UCSD-AML1 (cell line): ENCODE results near the gene C19orf73.
"Not testable (repeated sequence)": the region's sequence is repeated elsewhere in the genome, so short reads cannot be mapped to it uniquely, and the experiment has no call there.

Experiments used
- DNase-seq: peaks from one replicate; lab custom pipeline; 2025; ENCODE audit not compliant: unreplicated experiment; lab: John Stamatoyannopoulos, UW

The C19orf73 gene

DNA sequence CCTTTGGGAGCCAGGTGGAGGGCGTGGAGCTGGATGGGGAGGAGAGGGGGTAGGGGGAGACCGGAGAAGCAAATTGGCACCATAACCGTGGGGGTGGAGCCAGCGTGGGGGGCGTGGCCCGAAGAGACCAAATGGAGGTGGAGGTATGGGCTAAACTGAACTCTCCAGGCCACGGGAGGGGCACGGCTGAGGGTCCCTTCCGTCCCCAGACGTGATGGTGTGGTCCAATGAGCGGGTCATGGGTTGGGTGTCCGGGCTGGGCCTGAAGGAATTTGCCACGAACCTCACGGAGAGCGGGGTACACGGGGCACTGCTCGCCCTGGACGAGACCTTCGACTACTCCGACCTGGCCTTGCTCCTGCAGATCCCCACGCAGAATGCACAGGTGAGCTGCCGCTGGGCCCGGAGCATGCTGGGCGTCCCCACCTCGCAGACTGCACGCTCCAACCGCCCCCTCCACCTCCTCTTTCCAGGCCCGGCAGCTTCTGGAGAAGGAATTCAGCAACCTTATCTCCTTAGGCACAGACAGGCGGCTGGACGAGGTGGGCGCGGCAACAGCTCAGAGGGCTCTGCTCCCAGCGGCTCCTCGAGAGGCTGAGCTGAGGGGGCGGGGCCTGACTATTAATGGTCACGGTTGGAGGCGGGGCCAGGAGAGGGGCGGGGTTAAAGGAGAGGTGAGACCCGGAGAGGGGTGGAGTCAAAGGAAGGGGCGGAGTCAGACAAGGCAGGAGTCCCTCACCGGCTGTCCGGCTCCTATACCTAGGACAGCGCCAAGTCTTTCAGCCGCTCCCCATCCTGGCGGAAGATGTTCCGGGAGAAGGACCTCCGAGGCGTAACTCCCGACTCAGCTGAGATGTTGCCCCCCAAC, 30.1 kb upstream of the C19orf73 start:
- peak; percentile 95 for DNase-seq

DNA sequence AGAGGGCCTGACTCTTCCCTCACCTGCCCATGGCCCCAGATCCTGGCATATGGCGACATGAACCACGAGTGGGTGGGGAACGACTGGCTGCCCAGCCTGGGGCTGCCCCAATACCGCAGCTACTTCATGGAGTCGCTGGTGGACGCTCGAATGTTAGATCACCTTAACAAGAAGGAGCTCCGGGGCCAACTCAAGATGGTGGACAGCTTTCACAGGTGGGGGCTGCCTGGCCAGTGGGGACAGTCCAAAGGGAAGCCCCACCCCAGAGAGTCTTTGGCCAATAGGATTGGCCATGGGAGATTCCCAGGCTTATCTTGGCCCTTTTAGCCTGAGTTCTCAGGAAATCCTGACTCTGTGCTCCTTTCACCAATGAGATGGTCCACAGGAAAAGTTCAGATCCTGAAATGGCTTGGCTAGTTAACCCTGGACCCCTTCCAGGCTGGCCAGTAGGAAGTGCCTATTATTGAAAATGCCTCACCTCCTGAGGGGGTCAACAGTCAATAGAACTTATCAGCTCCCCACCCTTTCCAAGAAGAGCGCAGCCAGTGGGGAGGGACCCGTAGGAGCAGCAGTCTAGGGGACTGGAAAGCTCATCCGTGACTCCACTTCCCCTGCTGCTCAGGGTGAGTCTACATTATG, 29.2 kb upstream of the C19orf73 start:
- DNase-seq: no peak

DNA sequence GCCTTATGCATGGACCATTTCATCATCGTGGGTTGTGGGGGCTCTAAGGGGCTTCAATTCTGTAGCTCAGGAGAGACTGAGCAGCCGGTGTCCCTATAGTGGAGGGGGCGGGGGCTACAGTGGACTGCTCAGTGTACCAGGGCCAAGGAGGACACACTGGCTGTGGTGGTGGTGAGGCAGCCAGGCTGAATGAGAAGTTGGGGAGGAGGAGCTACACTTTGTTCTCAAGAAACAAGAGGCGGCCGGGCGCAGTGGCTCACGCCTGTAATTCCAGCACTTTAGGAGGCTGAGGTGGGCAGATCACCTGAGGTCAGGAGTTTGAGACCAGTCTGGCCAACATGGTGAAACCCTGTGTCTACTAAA, 27.4 kb upstream of the C19orf73 start:
- not testable (repeated sequence) for DNase-seq

DNA sequence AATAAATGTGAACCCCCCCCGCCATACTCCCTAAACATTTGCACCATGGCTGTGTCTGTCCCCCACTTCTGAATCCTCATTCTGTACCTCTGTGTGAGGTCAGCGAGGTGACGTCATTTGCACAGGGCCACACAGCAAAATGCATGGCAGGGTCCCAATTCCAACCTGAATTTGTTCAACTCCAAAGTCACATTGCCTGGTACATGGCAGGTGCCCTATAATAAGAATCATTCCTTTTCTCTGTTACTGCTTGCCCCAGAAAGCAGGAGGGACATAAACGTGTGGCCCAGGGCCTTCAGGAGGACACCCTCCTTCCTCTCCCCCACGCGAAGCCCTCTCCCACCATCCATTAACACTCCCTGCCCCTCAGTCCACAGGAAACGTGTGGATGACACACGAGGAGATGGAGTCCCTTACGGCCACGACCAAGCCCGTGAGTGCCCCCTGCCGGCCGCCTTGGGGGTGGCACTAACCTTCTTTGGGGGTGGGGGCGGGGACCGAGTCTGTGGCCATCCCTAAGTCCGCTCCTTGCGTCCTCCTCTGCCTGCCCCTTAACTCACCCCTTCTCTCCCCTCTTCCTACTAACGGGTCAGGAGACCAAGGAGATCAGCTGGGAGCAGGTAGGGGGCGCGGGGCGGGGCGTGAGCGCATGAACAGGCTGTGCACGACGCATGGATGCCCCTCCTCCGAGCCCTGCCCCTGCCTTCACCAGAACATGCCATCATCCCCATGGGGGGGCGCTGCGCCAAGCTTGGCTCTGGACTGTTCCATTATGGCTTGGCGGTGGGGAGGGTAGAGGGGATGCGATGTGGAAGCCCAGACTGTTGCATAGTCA, 26.8 kb upstream of the C19orf73 start:
- peak; percentile 95 for DNase-seq

DNA sequence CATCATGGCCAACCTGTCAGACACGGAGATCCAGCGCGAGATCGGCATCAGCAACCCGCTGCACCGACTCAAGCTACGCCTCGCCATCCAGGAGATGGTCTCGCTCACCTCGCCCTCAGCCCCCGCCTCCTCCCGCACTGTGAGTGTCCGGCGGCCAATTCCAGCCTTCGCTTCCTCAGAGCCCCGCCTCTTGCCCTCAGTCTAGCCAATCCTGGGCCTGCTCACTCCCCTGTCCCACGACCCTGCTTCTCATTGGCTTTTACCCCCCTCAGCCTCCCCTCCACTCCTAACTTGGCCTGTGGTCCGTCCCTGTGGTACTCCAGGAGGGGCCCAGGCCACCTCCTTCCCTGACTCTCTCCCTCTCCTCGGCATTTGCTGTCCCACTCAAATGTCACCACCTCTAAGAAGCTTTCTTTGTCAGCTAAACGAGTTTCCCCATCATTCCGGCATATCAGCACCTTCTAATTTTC, 24.0 kb upstream of the C19orf73 start:
- no peak for DNase-seq

DNA sequence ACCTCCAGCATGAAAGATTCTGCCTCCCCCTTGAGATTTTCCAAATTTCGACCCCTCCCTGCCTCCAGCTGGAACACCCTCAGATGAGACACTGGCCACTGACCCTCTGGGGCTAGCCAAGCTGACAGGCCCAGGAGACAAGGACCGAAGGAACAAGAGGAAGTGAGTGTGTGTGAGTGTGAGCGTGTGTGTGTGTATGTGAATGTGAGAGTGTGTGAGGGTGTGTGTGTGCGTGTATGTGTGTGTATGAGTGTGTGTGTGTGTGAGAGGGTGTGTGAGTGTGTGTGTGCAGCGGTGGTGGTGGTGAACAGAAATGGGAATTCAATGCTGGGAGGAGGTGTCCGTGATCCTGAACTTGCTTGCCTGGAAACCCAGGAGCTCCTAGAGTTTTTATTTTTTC, 22.4 kb upstream of the C19orf73 start:
- DNase-seq: no peak

DNA sequence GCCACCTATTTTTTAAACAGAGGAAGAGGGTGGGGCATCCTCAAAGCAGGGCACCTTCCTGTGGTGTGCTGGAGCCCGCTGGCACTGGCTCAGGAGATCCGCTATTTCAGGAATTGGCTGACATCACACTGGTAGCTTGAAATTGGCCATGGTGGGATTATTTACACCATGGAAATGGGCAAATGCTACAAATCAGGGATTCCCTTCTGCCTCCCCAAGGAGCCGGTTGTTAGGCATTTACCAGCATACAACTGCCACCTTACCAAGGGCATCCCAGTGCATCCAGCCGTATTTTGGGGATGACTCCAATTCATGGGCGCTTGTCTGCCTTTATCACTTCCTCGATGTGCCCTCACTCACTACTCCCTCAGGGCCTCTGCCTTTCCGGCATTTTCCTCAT, 22.0 kb upstream of the C19orf73 start:
- DNase-seq: no peak

DNA sequence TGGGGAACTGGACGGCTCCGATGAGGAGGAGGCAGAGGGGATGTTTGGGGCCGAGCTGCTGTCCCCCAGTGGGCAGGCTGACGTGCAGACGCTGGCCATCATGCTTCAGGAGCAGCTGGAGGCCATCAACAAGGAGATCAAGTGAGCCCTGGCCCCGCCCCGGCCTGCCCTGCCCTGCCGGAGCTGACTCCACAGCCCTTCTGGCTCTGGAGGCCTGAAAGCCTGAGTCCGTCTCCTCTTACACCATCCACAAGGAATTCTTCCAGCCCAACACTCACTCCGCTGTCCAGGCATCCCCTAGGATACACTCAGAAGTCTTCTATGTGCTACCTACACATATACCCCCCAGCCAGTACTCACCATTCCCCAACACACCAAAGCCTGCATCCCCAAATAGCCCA, 17.8 kb upstream of the C19orf73 start:
- DNase-seq: no peak

DNA sequence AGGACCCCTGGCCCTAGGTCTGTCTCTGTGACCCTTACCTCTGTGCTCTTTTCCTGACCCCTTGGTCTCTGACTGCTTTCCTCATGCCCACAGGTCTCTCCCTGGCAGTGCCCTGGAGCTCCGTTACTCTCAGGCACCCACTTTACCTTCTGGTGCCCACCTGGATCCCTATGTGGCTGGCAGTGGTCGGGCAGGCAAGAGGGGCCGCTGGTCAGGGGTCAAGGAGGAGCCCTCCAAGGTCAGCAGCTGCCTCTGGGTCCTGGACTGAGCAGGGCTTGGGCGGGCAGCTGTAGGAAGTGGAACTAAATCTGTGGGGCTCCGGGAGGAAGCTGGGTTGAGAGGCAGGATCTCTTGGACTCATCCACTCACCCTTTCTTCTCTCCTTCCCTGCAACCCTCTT, 16.7 kb upstream of the C19orf73 start:
- no peak for DNase-seq

DNA sequence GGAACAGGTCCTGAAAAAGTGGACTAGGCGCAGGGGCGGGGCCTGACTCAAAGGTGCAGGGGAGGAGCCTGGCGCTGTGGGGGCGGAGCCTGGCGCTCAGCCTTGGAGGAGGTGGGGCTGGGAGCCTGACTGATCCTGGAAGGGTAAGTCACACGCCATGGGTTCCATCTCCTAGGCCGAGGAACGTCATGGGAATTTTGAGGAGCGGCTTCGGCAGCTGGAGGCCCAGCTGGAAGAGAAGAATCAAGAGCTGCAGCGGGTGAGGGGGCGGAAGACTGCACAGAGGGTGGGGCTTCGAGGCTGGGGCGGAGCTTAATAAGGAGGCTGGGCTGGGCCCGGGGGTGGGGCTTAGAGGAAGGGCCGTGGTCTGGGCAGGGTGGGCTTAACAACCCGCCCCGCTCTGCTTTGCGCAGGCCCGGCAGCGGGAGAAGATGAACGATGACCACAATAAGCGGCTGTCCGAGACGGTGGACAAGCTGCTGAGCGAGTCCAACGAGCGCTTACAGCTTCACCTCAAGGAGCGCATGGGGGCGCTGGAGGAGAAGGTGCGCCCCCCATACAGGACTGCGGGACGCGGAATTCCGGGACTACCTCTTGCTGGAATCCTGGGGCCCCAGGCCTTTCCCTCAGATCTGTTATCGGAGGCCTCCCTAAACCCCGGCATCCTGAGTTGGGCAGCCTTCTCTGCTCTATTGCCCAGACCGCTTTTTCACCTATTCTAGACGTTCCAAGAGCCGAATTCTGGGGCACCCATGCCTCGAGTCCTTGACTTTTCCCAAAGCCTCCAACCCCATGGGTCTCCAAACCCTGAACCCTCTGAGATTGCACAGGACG, 14.9 kb upstream of the C19orf73 start:
- no peak for DNase-seq

DNA sequence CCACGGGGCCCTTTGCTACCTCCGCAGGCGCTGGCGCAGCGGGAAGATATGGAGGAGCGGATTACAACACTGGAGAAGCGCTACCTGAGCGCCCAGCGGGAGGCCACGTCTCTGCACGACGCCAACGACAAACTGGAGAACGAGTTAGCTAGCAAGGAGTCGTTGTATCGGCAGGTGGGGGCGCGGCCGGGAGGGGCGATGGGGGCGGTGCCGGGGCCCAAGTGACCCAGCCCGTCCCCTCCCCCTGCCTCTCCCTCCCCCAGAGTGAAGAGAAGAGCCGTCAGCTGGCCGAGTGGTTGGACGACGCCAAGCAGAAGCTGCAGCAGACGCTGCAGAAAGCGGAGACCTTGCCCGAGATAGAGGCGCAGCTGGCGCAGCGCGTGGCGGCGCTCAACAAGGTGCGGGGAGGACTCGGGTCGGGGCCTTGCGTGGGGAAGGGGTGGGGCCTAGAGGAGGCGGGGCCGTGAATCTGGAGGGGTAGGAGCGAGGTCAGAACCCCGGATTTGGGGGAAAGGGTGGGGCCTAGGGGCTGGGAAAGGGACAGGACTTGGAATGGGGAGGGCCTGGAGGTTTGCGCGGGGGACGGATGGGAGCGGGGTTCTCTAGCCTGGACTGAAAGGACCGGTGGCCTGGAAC, 14.1 kb upstream of the C19orf73 start:
- no peak for DNase-seq

DNA sequence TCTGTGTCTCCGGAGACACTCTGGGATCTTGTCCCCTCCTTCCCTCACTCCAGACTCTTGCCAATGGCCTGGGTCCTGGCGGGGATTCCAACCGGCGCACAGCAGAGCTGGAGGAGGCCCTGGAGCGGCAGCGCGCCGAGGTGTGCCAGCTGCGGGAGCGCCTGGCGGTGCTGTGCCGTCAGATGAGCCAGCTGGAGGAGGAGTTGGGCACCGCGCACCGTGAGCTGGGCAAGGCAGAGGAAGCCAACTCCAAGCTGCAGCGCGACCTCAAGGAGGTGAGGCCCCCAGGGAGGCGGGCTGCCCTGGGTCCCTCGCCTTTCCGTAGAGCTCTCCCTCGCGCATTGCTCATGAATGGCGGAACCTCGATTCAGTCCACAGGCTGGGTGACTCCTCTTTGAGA, 11.4 kb upstream of the C19orf73 start:
- DNase-seq: no peak

DNA sequence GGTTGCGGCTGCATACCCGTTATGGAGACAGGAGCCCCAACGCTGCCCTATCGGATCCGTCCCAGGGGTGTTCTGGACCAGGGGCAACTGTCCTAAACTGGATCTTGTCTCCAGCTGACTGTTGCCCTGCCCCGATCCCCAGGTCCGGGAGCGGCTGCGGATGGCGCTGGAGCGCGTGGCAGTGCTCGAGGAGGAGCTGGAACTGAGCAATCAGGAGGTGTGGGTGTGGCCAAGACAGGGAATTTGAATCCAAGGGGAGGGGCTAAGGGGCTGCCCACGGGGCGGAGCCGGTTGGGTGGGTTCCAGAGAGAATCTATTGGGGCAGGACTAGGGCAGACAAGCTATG, 10.3 kb upstream of the C19orf73 start:
- no peak for DNase-seq

DNA sequence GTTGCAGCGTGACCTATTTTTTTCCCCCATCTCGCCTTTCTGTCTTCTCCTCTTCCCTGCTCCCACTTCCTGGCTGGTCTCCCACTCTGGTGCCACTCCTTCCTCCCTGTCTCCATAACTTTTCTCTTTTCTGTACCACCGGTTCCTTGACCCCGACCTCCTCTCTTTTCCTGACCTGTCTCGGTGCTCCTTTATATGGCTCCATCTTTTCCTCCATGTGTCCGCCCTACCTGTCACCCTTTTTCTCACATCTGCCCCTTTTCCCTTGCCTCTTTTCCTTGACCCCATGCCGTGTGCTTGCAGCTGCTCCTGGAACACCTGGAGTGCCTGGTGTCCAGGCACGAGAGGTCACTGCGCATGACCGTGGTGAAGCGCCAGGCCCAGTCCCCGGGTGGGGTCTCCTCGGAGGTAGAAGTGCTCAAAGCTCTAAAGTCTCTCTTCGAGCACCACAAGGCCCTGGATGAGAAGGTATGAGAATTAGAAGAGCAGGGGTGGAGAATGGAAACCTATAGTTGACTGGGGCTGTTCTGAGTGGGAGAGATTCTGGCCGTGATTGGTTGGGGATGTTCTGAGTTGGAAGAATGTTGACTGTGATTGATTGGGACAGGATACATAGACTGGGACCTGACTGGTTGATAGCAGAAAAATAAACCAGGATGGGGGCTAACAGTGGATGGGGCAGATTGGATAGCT, 9.7 kb upstream of the C19orf73 start:
- no peak for DNase-seq

DNA sequence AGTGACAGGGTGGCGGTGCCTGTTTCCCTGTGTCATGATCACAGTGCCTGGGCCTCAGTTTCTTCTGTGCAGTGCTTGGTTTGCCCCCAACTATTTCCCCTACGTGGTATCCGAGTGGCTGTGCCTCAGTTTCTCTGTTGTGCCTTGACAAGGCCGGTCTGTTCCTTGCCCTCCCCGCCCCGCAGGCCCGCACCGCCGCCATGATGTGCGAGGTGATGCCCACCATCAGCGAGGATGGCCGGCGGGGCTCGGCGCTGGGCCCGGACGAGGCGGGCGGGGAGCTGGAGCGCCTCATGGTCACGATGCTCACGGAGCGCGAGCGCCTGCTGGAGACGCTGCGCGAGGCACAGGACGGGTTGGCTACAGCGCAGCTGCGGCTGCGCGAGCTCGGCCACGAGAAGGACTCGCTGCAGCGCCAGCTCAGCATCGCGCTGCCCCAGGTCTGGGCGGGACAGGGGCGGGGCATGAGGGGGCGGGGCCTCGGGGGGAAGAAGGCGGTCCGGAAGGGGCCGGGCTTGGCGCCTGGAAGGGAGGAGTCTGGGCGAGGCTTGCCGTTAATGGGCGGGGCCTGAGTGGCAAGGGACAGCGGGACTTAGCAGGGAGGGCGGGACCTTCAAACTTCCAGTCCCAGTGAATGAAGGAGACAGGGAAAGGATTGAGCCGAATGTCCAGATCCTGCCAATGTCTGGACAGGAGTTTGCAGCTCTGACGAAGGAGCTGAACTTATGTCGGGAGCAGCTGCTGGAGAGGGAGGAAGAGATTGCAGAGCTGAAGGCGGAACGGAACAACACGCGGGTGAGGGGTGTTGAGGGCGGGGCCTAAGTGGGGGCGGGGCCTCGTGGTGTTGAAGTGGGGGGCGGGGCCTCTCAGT, 9.0 kb upstream of the C19orf73 start:
- peak; percentile 97 for DNase-seq

DNA sequence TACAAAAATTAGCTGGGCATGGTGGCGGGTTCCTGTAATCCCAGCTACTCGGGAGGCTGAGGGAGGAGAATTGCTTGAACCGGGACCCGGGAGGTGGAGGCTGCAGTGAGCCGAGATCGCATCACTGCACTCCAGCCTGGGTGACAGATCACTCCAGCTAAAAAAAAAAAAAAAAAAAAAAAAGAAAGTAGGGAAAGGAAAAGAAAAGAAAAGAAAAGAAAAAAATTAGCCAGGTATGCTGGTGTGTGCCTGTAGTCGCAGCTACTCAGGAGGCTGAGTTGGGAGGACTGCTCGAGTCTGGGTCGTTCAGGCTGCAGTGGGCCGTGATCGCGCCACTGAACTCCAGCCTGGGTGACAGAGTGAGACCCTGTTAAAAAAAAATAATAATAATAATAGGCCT, 8.3 kb upstream of the C19orf73 start:
- not testable (repeated sequence) for DNase-seq

DNA sequence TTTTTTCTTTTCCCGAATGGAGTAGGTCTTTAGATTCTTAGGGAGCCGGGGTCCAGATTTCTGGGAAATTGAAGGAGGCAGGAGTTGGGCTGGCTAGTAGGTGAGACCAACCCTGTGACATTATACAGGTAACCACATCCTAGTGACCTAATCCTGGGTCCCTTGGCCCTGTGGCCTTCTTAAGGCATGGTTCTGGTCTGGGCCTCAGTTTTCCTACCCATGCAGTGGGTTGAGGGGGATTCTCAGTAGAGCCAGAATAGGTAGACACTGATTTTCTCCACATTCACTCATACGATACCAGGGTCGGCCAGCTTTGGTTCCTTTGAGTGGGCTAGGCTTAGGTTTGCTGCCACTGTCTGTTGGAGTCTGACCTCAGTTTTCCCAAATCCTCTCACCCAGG, 7.6 kb upstream of the C19orf73 start:
- no peak for DNase-seq

DNA sequence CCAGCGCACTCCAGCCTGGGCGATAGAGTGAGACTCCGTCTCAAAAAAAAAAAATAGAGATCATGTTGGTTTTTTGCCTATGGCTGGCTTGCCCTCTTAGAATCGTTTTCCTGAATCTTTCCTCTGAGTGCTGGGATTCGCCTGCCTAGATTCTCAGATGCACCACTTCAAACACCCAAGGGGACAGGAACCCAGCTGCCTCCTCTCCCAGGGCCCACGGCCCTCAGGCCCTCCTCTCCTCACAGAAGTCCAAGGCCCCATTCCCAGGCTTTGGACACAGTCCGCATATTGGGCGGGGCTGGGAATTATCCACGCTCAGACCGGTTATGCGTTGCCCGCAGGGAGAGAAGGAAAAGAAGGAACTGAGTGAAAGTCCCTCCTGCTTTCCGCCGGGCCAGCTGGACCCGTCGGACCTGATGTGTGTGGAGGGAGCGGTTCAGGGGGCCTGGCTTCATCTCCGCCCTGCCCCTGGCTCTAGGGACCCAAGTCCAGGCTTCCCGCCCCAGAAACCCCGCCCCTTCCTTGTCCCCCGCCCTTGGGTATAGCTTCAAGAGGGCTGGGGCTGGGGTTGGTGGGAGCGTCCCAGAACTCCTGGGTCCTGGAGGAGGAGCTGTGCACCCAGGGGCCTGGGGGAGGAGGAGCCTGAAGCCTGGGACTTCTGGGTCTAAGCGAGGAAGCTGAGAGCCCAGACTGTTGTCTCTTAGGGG, 6.2 kb upstream of the C19orf73 start:
- no peak for DNase-seq
